ENCODE data around the gene AZU1. TPM values are rescaled to one million over a fixed set of nuclear protein-coding genes. Genes with fewer than 3 reads are reported as not detected.

AZU1 gene
- total RNA-seq, 1 donor from 2014 or later: 0.21 TPM

- H3K36me3 Mint-ChIP-seq (ENCODE audit: low read depth, unreplicated experiment): peaks cover 34% of the 10 kb centered on the region
- H3K9me3 Mint-ChIP-seq (ENCODE audit: unreplicated experiment): no peaks in the 10 kb centered on the region
- H3K27ac Mint-ChIP-seq (ENCODE audit: unreplicated experiment): no peak overlapping the region
- H3K4me3 Mint-ChIP-seq (ENCODE audit: unreplicated experiment): no peak overlapping the region
- TF ChIP-seq, protein P1, sequence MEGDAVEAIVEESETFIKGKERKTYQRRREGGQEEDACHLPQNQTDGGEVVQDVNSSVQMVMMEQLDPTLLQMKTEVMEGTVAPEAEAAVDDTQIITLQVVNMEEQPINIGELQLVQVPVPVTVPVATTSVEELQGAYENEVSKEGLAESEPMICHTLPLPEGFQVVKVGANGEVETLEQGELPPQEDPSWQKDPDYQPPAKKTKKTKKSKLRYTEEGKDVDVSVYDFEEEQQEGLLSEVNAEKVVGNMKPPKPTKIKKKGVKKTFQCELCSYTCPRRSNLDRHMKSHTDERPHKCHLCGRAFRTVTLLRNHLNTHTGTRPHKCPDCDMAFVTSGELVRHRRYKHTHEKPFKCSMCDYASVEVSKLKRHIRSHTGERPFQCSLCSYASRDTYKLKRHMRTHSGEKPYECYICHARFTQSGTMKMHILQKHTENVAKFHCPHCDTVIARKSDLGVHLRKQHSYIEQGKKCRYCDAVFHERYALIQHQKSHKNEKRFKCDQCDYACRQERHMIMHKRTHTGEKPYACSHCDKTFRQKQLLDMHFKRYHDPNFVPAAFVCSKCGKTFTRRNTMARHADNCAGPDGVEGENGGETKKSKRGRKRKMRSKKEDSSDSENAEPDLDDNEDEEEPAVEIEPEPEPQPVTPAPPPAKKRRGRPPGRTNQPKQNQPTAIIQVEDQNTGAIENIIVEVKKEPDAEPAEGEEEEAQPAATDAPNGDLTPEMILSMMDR (IDR thresholded peaks at IDR 0.05; ENCODE audit: unreplicated experiment): no peak
- no peak for DNase-seq (ENCODE audit: low spot score)
- H3K4me1 Mint-ChIP-seq (ENCODE audit: unreplicated experiment): peaks cover 8% of the 10 kb centered on the region
- H3K27me3 Mint-ChIP-seq (ENCODE audit: unreplicated experiment): peaks cover 30% of the 10 kb centered on the region
Observed at GRCh38 chr19:810077-810855, 17.4 kb upstream of the AZU1 start.

- no peak overlapping the region for H3K4me3 Mint-ChIP-seq (ENCODE audit: unreplicated experiment)
- no peak for DNase-seq (ENCODE audit: low spot score)
- peaks cover 11% of the 10 kb centered on the region for H3K4me1 Mint-ChIP-seq (ENCODE audit: unreplicated experiment)
- TF ChIP-seq, protein P1 (IDR thresholded peaks at IDR 0.05; ENCODE audit: unreplicated experiment): no peak
- no peaks in the 10 kb centered on the region for H3K9me3 Mint-ChIP-seq (ENCODE audit: unreplicated experiment)
- peaks cover 37% of the 10 kb centered on the region for H3K36me3 Mint-ChIP-seq (ENCODE audit: low read depth, unreplicated experiment)
- H3K27ac Mint-ChIP-seq (ENCODE audit: unreplicated experiment): peak overlapping the region; percentile 9
- H3K27me3 Mint-ChIP-seq (ENCODE audit: unreplicated experiment): peaks cover 32% of the 10 kb centered on the region
Observed at GRCh38 chr19:810883-811489, 16.7 kb upstream of the AZU1 start.

DNA sequence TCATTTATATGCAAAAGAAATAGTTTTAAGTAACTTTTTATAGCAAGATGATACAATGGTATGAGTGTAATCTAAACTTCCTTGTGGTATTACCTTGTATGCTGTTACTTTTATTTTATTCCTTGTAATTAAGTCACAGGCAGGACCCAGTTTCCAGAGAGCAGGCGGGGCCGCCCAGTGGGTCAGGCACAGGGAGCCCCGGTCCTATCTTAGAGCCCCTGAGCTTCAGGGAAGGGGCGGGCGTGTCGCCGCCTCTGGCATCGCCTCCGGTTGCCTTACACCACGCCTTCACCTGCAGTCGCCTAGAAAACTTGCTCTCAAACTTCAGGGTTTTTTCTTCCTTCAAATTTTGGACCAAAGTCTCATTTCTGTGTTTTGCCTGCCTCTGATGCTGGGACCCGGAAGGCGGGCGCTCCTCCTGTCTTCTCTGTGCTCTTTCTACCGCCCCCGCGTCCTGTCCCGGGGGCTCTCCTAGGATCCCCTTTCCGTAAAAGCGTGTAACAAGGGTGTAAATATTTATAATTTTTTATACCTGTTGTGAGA is 16.1 kb upstream of the AZU1 start:
- Mint-ChIP-seq H3K4me1 (ENCODE audit: unreplicated experiment) (peaks cover 15% of the 10 kb centered on the region), H3K27ac (ENCODE audit: unreplicated experiment) (peak overlapping the region; percentile 9), H3K9me3 (ENCODE audit: unreplicated experiment) (no peaks in the 10 kb centered on the region), H3K36me3 (ENCODE audit: low read depth, unreplicated experiment) (peaks cover 42% of the 10 kb centered on the region), H3K4me3 (ENCODE audit: unreplicated experiment) (no peak overlapping the region), H3K27me3 (ENCODE audit: unreplicated experiment) (peaks cover 35% of the 10 kb centered on the region)
- no peak for DNase-seq (ENCODE audit: low spot score)
- TF ChIP-seq, protein P1 (IDR thresholded peaks at IDR 0.05; ENCODE audit: unreplicated experiment): no peak

DNA sequence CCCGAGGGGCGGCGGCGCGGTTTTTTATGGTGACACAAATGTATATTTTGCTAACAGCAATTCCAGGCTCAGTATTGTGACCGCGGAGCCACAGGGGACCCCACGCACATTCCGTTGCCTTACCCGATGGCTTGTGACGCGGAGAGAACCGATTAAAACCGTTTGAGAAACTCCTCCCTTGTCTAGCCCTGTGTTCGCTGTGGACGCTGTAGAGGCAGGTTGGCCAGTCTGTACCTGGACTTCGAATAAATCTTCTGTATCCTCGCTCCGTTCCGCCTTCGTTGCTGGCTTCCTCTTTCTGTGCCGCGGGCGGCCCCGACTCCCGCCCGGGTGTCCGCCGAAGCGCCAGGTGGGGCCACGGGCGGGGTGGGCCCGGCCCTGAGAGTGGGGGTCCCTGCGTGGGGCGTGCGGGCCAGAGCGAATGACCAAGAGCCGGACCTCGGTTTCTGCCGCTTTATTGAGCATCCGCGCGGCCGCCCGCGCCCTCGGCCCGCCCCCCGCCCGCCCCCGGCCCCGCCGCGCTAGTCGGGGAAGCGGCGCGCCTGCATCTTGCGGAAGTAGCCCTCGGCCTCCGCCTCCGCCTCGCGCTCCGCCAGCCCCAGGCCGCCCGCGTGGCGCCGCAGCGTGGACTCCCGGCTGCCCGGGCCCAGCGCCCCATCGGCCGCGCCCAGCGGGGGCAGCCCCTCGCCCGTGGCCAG is 15.4 kb upstream of the AZU1 start:
- Mint-ChIP-seq H3K27me3 (ENCODE audit: unreplicated experiment) (peaks cover 38% of the 10 kb centered on the region), H3K4me1 (ENCODE audit: unreplicated experiment) (peaks cover 15% of the 10 kb centered on the region), H3K4me3 (ENCODE audit: unreplicated experiment) (no peak overlapping the region), H3K27ac (ENCODE audit: unreplicated experiment) (no peak overlapping the region), H3K9me3 (ENCODE audit: unreplicated experiment) (no peaks in the 10 kb centered on the region), H3K36me3 (ENCODE audit: low read depth, unreplicated experiment) (peaks cover 41% of the 10 kb centered on the region)
- TF ChIP-seq, protein P1 (IDR thresholded peaks at IDR 0.05; ENCODE audit: unreplicated experiment): no peak
- no peak for DNase-seq (ENCODE audit: low spot score)

Measured in endothelial cell (in vitro differentiated cells).